KG1 (cell line): ENCODE data around the gene PPP1R1B.

Source experiments
- DNase-seq: peaks from one replicate; lab custom pipeline; 2025; lab: John Stamatoyannopoulos, UW

The PPP1R1B gene

GRCh38 chr17:39652587-39653315 lies 26.0 kb downstream of the PPP1R1B start:
- no peak for DNase-seq

GRCh38 chr17:39653316-39653661 lies 26.5 kb downstream of the PPP1R1B start:
- no peak for DNase-seq

DNA sequence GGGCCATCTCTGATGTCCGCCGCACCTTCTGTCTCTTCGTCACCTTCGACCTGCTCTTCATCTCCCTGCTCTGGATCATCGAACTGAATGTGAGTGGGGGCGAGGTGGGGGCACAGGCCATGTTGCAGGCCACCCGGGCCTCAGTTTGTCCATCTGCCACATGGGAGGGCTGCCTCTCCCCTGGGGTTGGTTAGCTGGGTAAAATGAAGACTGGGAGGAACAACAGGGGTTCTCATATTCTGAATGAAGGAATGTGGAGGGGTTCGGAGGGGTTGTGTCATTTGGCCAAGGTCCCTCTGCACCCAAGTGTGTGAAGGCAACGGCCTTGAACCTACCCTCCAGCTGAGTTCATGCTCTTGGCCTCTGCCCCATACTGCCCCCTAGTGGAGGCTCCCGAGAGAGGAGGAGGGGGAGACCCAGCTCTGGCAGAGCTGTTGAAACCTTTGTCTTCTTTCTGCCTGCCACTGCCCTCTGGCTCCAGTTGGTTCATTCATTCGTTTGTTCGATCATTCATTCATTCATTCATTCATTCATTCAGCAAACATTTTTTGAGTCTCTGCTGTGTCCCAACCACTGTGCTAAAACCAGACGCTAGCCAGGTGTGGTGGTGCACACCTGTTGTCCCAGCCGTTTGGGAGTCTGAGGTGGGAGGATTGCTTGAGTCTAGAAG lies 27.0 kb downstream of the PPP1R1B start:
- DNase-seq: no peak

- no peak for DNase-seq
Measured at GRCh38 chr17:39655105-39655504, 28.4 kb downstream of the PPP1R1B start.

DNA sequence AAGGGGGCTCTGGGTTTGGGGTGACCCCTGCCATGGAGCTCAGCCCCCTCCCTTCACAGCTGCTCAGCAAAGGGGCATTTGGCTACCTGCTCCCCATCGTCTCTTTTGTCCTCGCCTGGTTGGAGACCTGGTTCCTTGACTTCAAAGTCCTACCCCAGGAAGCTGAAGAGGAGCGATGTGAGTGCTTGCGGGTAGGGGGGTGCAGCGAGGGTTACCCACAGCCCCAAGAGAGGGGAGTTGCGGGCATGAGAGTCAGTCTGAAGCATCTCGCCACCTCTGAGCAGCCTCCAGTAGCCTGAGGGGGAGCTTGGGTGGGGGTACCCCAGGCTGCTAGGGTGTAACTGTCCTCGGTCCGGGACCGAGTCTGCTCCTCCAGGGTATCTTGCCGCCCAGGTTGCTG lies 31.6 kb downstream of the PPP1R1B start:
- no peak for DNase-seq

DNA sequence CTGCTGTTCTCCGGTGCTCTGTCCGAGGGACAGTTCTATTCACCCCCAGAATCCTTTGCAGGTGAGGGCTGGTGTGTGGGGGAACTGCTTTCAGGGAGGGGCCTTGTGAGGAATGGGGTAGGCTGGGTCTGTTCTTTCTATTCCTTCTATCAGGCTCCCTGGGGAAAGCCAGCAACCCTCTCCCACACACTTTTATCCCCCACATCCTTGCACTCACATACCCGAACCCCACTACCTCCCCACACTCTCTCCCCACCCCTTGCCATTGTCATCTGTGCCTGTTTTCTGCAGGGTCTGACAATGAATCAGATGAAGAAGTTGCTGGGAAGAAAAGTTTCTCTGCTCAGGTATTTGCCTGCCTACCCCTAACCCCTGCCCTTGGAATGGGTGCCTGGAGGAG lies 32.0 kb downstream of the PPP1R1B start:
- DNase-seq: no peak

- no peak for DNase-seq
Measured at GRCh38 chr17:39659279-39660010, 32.7 kb downstream of the PPP1R1B start.

DNA sequence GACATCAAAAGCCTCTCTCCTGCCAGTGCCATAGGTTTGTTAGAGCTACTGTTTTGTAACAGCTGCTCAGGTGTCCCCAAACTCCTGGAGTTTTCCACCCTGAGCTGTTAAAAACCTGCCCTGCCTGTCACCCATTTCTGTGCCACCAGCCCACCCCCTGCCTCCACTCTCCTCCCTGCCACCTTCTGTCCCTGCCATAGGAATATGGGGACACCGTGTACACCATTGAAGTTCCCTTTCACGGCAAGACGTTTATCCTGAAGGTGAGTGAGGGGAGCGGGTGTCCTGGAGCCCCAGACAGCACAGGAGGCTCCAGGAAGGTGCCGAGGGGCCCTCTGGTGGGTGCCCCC lies 33.2 kb downstream of the PPP1R1B start:
- DNase-seq: no peak

DNA sequence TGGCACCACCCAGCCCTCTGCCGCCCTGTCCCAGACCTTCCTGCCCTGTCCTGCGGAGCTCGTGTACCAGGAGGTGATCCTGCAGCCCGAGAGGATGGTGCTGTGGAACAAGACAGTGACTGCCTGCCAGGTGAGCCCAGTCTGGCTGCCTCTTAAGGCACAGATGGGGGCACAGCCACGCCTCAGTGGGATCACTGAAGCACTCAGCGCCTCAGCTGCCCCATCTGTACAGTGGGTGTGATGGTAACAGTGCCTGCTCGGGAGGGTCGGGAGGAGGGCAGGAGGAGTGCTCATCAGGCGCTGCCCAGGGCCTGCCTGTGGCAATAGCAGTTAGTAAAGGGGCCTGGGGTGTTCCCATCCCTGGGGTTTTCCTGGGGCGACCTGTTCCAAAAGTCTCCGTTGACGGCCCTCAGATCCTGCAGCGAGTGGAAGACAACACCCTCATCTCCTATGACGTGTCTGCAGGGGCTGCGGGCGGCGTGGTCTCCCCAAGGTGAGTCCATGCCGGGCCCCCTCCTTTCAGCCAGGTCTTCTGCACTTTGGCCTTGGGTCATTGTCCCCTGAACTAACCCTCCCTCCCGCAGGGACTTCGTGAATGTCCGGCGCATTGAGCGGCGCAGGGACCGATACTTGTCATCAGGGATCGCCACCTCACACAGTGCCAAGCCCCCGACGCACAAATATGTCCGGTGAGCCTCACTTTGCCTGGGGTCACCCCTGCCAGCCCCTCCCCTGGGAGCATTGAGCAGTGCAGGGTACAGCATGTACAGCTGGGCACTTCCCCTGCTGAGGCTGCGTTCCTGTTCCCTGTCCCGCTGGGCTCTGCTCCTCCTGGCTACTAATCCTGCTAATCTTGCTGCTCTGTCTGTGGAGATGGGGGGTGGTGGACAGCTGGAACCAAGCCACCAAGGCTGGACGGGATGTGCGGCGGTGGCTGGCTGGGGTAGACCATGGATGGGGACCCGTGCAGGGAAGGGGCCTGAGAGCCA lies 33.9 kb downstream of the PPP1R1B start:
- DNase-seq: no peak

DNA sequence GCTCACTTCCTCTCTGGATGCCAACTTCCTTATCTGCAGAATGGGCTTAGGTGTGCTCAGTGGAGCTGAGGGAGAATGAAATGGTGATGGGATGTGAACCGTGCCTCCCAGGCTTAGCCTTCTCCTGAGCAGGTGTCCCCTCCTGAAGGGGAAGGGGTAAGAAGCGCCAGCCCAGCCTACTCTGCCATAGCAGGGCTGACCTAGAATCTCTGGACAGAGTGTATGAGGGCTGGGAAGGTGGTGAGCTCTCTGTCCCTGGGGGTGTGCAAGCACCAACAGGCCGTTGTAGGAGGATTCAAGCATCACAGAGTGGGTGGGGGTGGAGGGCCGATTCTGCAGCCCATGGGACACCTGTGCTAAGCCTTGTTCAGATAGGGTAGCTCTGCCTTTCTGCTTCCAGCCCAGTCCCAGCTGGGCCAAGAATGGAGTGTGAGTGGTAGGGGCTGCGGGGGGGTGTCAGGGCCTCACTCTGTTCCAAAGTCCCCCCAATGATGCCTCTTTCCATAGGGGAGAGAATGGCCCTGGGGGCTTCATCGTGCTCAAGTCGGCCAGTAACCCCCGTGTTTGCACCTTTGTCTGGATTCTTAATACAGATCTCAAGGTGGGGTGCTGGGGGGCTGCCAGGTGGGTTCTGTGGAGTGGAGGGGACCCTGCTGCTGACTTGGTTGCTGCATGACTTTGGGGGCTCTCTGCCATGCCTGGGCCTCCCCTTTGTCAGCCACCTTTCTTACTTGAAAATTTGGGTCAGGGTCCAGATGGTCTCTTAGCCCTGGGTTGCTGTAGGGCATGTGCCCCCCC lies 35.2 kb downstream of the PPP1R1B start:
- DNase-seq: no peak

- no peak for DNase-seq
Measured at GRCh38 chr17:39662551-39663339, 36.0 kb downstream of the PPP1R1B start.

DNA sequence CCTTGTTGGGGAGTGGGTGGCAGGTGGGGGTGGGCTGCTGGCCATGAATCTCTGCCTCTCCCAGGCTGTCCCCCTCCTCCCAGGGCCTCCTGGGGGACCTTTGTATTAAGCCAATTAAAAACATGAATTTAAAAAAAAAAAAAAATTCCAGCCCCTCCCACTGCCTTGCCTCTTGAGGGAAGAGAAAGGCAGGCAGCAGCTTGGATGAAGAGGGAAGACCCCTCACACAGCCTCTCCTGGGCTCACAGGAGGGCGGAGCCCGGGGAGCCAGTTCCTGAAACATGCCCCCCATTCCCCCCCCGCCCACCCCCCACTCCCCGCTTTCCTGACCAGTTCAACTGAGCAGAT lies 36.6 kb downstream of the PPP1R1B start:
- DNase-seq: no peak

GRCh38 chr17:39663688-39664580 lies 37.2 kb downstream of the PPP1R1B start:
- DNase-seq: no peak

GRCh38 chr17:39664581-39665561 lies 38.1 kb downstream of the PPP1R1B start, which contains the start of gene TCAP:
Gene TCAP (plus strand): TSS chr17:39665349. CDS start chr17:39665360, 11 bp downstream.
- DNase-seq: no peak

- no peak for DNase-seq
Measured at GRCh38 chr17:39665642-39666224, 39.0 kb downstream of the PPP1R1B start.

- no peak for DNase-seq
Measured at GRCh38 chr17:39666231-39666600, 39.5 kb downstream of the PPP1R1B start.

DNA sequence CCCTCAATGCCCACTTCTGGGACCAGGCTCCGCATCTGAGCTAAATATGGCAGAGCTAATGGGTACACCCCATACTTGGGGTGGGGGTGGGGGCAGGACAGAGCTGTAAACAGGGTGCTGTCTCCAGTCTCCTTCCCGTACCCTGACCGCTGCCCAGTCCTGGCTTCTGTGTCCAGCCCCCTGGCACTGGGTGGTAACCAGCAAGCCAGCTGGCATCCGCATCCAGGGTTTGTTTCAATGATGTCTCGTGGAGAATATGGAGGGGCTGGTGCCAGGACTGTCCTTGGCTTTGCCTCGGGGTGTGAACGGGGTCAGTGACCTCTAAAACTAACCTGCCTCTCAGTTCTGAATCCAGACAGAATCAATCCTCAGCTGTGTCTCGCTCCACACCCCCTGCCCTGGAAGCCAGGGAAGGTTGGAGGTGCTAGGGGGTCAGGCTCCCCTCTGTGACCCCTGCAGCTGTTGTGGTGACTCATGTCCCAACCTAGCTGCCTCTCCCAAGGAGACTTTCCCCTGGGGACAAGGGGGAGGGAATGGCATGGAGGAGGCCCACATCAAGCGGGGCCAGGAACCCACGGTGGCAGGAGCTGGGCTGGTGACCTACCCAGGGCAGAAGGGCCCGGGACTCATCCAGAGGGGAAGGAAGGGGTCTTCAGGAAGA lies 40.0 kb downstream of the PPP1R1B start:
- no peak for DNase-seq
